Neural crest cell (in vitro differentiated cells): ENCODE data around the gene MAP2K2. TPM values are rescaled to one million over a fixed set of nuclear protein-coding genes. Genes with fewer than 3 reads are reported as not detected.

Experiments
- DNase-seq: peaks from one replicate; pipeline ENCODE4 v3.0.0; 2021; ENCODE audit warnings: low read depth, mixed read lengths, low spot score
- H3K27ac Mint-ChIP-seq: one replicate; pipeline ENCODE4 v1.8.0; 2021; ENCODE audit warnings: mild to moderate bottlenecking, mixed read lengths; ENCODE audit not compliant: unreplicated experiment
- H3K27me3 Mint-ChIP-seq: 2 replicates; pipeline ENCODE4 v1.8.0; 2021; ENCODE audit warnings: low read depth, mild to moderate bottlenecking, mixed read lengths
- H3K36me3 Mint-ChIP-seq: 2 replicates; pipeline ENCODE4 v1.8.0; 2021; ENCODE audit warnings: low read depth, mild to moderate bottlenecking, mixed read lengths
- H3K4me1 Mint-ChIP-seq: 2 replicates; pipeline ENCODE4 v1.8.0; 2021; ENCODE audit warnings: mixed read lengths
- H3K4me3 Mint-ChIP-seq: one replicate; pipeline ENCODE4 v1.8.0; 2021; ENCODE audit warnings: mild to moderate bottlenecking, mixed read lengths
- H3K9me3 Mint-ChIP-seq: 2 replicates; pipeline ENCODE4 v1.8.0; 2021; ENCODE audit warnings: mixed read lengths
- CTCF ChIP-seq: fragments of 200-600 bp; sonication (generic); conservative IDR thresholded peaks from 2 replicates; pipeline ENCODE4 v1.5.0; 2021; ENCODE audit warnings: antibody characterized with exemption, mild to moderate bottlenecking
- total RNA-seq: library from RNA; stranded (reverse); gene quantifications from 2 replicates; pipeline ENCODE4 v1.2.1, GENCODE V29; 2021

MAP2K2 gene
- total RNA-seq, 1 donor from 2014 or later: 178 TPM

- no peak overlapping the region for H3K27ac Mint-ChIP-seq
- no peak for DNase-seq
- peaks cover 13% of the 10 kb centered on the region for H3K36me3 Mint-ChIP-seq
- no peaks in the 10 kb centered on the region for H3K9me3 Mint-ChIP-seq
- no peaks in the 10 kb centered on the region for H3K27me3 Mint-ChIP-seq
- no peaks in the 10 kb centered on the region for H3K4me1 Mint-ChIP-seq
- H3K4me3 Mint-ChIP-seq: no peak overlapping the region
- TF ChIP-seq CTCF: no peak
These were observed 14.3 kb downstream of the MAP2K2 start for GRCh38 chr19:4109626-4109945.

- Mint-ChIP-seq H3K9me3 (no peaks in the 10 kb centered on the region), H3K36me3 (peaks cover 13% of the 10 kb centered on the region), H3K4me1 (no peaks in the 10 kb centered on the region), H3K4me3 (no peak overlapping the region), H3K27ac (peak overlapping the region; percentile 27), H3K27me3 (no peaks in the 10 kb centered on the region)
- no peak for TF ChIP-seq CTCF
- DNase-seq: no peak
These were observed 14.9 kb downstream of the MAP2K2 start for GRCh38 chr19:4108767-4109625.

GRCh38 chr19:4103080-4103433 lies 20.9 kb downstream of the MAP2K2 start:
- H3K4me1 Mint-ChIP-seq: no peaks in the 10 kb centered on the region
- H3K27me3 Mint-ChIP-seq: no peaks in the 10 kb centered on the region
- H3K9me3 Mint-ChIP-seq: no peaks in the 10 kb centered on the region
- DNase-seq: no peak
- TF ChIP-seq CTCF: no peak
- no peak overlapping the region for H3K27ac Mint-ChIP-seq
- H3K36me3 Mint-ChIP-seq: peaks cover 9% of the 10 kb centered on the region
- H3K4me3 Mint-ChIP-seq: no peak overlapping the region

GRCh38 chr19:4102339-4103079 lies 21.4 kb downstream of the MAP2K2 start:
- Mint-ChIP-seq H3K4me1 (no peaks in the 10 kb centered on the region), H3K27ac (no peak overlapping the region), H3K27me3 (no peaks in the 10 kb centered on the region), H3K9me3 (no peaks in the 10 kb centered on the region), H3K4me3 (no peak overlapping the region), H3K36me3 (peaks cover 10% of the 10 kb centered on the region)
- TF ChIP-seq CTCF: no peak
- no peak for DNase-seq

- H3K36me3 Mint-ChIP-seq: peaks cover 9% of the 10 kb centered on the region
- TF ChIP-seq CTCF: no peak
These were observed 22.5 kb downstream of the MAP2K2 start for GRCh38 chr19:4101496-4101770.

More at GRCh38 chr19:4101496-4101770, 22.5 kb downstream of the MAP2K2 start:
- Mint-ChIP-seq H3K9me3 (no peaks in the 10 kb centered on the region), H3K4me3 (no peak overlapping the region), H3K27me3 (no peaks in the 10 kb centered on the region), H3K4me1 (no peaks in the 10 kb centered on the region), H3K27ac (no peak overlapping the region)
- DNase-seq: no peak
